ENCODE measurements around the gene AFAP1L1. TPM values are rescaled to one million over a fixed set of nuclear protein-coding genes. Genes with fewer than 3 reads are reported as not detected.
"Not testable (repeated sequence)": the region's sequence is repeated elsewhere in the genome, so short reads cannot be mapped to it uniquely, and the experiment has no call there.

AFAP1L1 gene
- total and polyA plus RNA-seq, 3 donors from 2014 or later, result 10.4 to 12.6 (median 11.9) TPM

- Histone ChIP-seq H3K9me3 (no peaks in the 10 kb centered on the region), H3K27me3 (no peaks in the 10 kb centered on the region), H3K36me3 (ENCODE audit: low read depth, missing control alignments) (no peaks in the 10 kb centered on the region), H3K4me3 (no peak overlapping the region), H3K4me1 (no peaks in the 10 kb centered on the region), H3K27ac (no peak overlapping the region)
- TF ChIP-seq CTCF (IDR thresholded peaks at IDR 0.05), result peak in 2 of 3 experiments; percentile 16 to 47
- no peak for TF ChIP-seq POLR2A (IDR thresholded peaks at IDR 0.05)
- DNase-seq, result no peak
- 27 to 40% methylated on average over 4 of the region's 4 CpGs for WGBS, 2 donors
- intact Hi-C loops (cut with DNase I; ENCODE audit: low total_unique reads), result no loop called here
These were observed 6.1 kb upstream of the AFAP1L1 start for GRCh38 chr5:149265597-149265996.

GRCh38 chr5:149267241-149267973 lies 4.3 kb upstream of the AFAP1L1 start:
- Histone ChIP-seq H3K4me1 (no peaks in the 10 kb centered on the region), H3K9me3 (no peaks in the 10 kb centered on the region), H3K36me3 (ENCODE audit: low read depth, missing control alignments) (no peaks in the 10 kb centered on the region), H3K27ac (no peak overlapping the region), H3K27me3 (no peaks in the 10 kb centered on the region), H3K4me3 (no peak overlapping the region)
- no peak for DNase-seq
- TF ChIP-seq CTCF (IDR thresholded peaks at IDR 0.05) (no peak), POLR2A (IDR thresholded peaks at IDR 0.05) (no peak)
- intact Hi-C loops (cut with DNase I; ENCODE audit: low total_unique reads), result no loop called here
- WGBS, 2 donors, result 77 to 81% methylated on average over 9 of the region's 9 CpGs

GRCh38 chr5:149268928-149269557 lies 2.6 kb upstream of the AFAP1L1 start:
- no peaks in the 10 kb centered on the region for H3K36me3 ChIP-seq (ENCODE audit: low read depth, missing control alignments)
- no peaks in the 10 kb centered on the region for H3K27me3 ChIP-seq
- no peak overlapping the region for H3K4me3 ChIP-seq
- WGBS, 2 donors, result 55 to 61% methylated on average over 6 of the region's 6 CpGs
- H3K9me3 ChIP-seq, result no peaks in the 10 kb centered on the region
- no peak overlapping the region for H3K27ac ChIP-seq
- intact Hi-C loops (cut with DNase I; ENCODE audit: low total_unique reads), result no loop called here
- no peak for DNase-seq
- no peaks in the 10 kb centered on the region for H3K4me1 ChIP-seq
- TF ChIP-seq POLR2A (IDR thresholded peaks at IDR 0.05), result no peak
- TF ChIP-seq CTCF (IDR thresholded peaks at IDR 0.05), result peak; percentile 73 to 94 (median 77)

- H3K36me3 ChIP-seq (ENCODE audit: low read depth, missing control alignments), result no peaks in the 10 kb centered on the region
- DNase-seq, result peak; percentile 46
- H3K27me3 ChIP-seq, result no peaks in the 10 kb centered on the region
- intact Hi-C loops (cut with DNase I; ENCODE audit: low total_unique reads), result no loop called here
- WGBS, 2 donors, result 5% methylated on average over 17 to 30 of the region's 40 CpGs
- no peaks in the 10 kb centered on the region for H3K4me1 ChIP-seq
- no peaks in the 10 kb centered on the region for H3K9me3 ChIP-seq
- TF ChIP-seq CTCF (IDR thresholded peaks at IDR 0.05) (no peak), POLR2A (IDR thresholded peaks at IDR 0.05) (no peak)
- peak overlapping the region; percentile 58 to 63 for H3K4me3 ChIP-seq
- H3K27ac ChIP-seq, result peak overlapping the region in 1 of 2 donors; percentile 81
These were observed 404 bp upstream of the AFAP1L1 start for GRCh38 chr5:149271195-149271715.

- 50 to 56% methylated on average over 13 to 16 of the region's 16 CpGs for WGBS, 2 donors
- H3K4me1 ChIP-seq; H3K9me3 ChIP-seq; DNase-seq; H3K27me3 ChIP-seq; intact Hi-C loops (cut with DNase I; ENCODE audit: low total_unique reads); H3K36me3 ChIP-seq (ENCODE audit: low read depth, missing control alignments): not testable (repeated sequence)
- Histone ChIP-seq H3K27ac (peak overlapping the region; percentile 29 to 81), H3K4me3 (peak overlapping the region in 1 of 2 donors; percentile 63)
These were observed 1.1 kb downstream of the AFAP1L1 start for GRCh38 chr5:149272781-149273180.
